Endothelial cell of umbilical vein (primary cell): ENCODE data around the gene PCDH15. TPM values are rescaled to one million over a fixed set of nuclear protein-coding genes. Genes with fewer than 3 reads are reported as not detected.

Source experiments
- BruUV-seq: library from RNA; stranded (reverse); fragments of 400-500 nt; replicated peaks from 2 replicates; lab custom pipeline; 2021; lab: Mats Ljungman, UMichigan
- CTCF ChIA-PET: fragments of 300-600, 350-600 bp; sonication (Branson Sonifier 250); formaldehyde crosslinking; loops from one replicate; lab custom pipeline; 2021; ENCODE audit warnings: antibody characterized with exemption, inconsistent platforms; lab: Charles Lee
- POLR2A ChIA-PET: fragments of 300-600, 350-600 bp; sonication (Branson Sonifier 250); formaldehyde crosslinking; loops from one replicate; lab custom pipeline; 2021; ENCODE audit warnings: antibody characterized with exemption, inconsistent platforms; lab: Charles Lee
- DNase-seq: peaks from one replicate; pipeline ENCODE4 v3.0.0-alpha.2; 2011; ENCODE audit warnings: low read depth, low spot score
- FAIRE-seq: peaks from 2 replicates; lab custom pipeline; 2011; peaks lifted over from hg19 to GRCh38; lab: Jason Lieb, UNC
- H2AFZ ChIP-seq: 2 replicates; pipeline ENCODE4 v1.6.0; 2012; ENCODE audit warnings: low read depth, low read length, control low read depth, inconsistent platforms
- H3K27ac ChIP-seq: 2 replicates; pipeline ENCODE4 v1.5.1; 2011; ENCODE audit warnings: low read depth, mild to moderate bottlenecking, control low read depth, low read length, moderate library complexity; ENCODE audit not compliant: insufficient read depth
- H3K27me3 ChIP-seq, 2 experiments: 2 replicates each; pipeline versions ENCODE4 v1.6.0 to v1.6.1; 2011; ENCODE audit warnings: low read length in 2 of 2, mixed read lengths in 1 of 2; ENCODE audit not compliant: control insufficient read depth in 2 of 2, insufficient read depth in 2 of 2
- H3K36me3 ChIP-seq, 2 experiments: 2 replicates in 1 of 2; 3 replicates in 1 of 2; pipeline ENCODE4 v1.5.1; 2011; ENCODE audit warnings: low read length in 2 of 2, mild to moderate bottlenecking in 1 of 2, moderate library complexity in 1 of 2; ENCODE audit not compliant: control insufficient read depth in 2 of 2, insufficient read depth in 2 of 2; ENCODE audit errors: extremely low read depth in 1 of 2
- H3K4me1 ChIP-seq: 3 replicates; pipeline ENCODE4 v1.5.1; 2011; ENCODE audit warnings: mild to moderate bottlenecking, low read length; ENCODE audit not compliant: control insufficient read depth, insufficient read depth; ENCODE audit errors: extremely low read depth
- H3K4me2 ChIP-seq: 2 replicates; pipeline ENCODE4 v1.6.1; 2011; ENCODE audit warnings: low read length, control low read depth, mixed read lengths; ENCODE audit not compliant: insufficient read depth
- H3K4me3 ChIP-seq, 3 experiments: fragments of 200-600 bp in 1 of 3; sonication (generic), shearing (Covaris generic) in 1 of 3; replicated peaks in 1 of 3; 2 replicates each; pipeline ENCODE4 v1.5.1; 2011 to 2016; ENCODE audit warnings: control low read depth in 3 of 3, low read length in 3 of 3, mild to moderate bottlenecking in 2 of 3, inconsistent platforms in 1 of 3, low read depth in 1 of 3, moderate library complexity in 1 of 3; ENCODE audit not compliant: insufficient read depth in 1 of 3
- H3K79me2 ChIP-seq: 2 replicates; pipeline ENCODE4 v1.6.0; 2012; ENCODE audit warnings: low read length, inconsistent platforms; ENCODE audit not compliant: control insufficient read depth, insufficient read depth
- H3K9ac ChIP-seq: replicated peaks from 2 replicates; pipeline ENCODE3; 2011; ENCODE audit warnings: low read length, control low read depth; ENCODE audit not compliant: insufficient read depth; ENCODE audit errors: extremely low read depth
- H3K9me1 ChIP-seq: replicated peaks from 3 replicates; pipeline ENCODE4 v1.6.0; 2011; ENCODE audit warnings: mild to moderate bottlenecking, low read length; ENCODE audit not compliant: control insufficient read depth, insufficient read depth; ENCODE audit errors: extremely low read depth
- H3K9me3 ChIP-seq: replicated peaks from 2 replicates; pipeline ENCODE4 v1.5.1; 2012; ENCODE audit warnings: low read length, inconsistent platforms; ENCODE audit not compliant: control insufficient read depth, insufficient read depth
- H4K20me1 ChIP-seq: replicated peaks from 2 replicates; pipeline ENCODE3; 2011; ENCODE audit warnings: mild to moderate bottlenecking, low read length; ENCODE audit not compliant: control insufficient read depth, insufficient read depth; ENCODE audit errors: extremely low read depth
- FOS ChIP-seq: IDR thresholded peaks from 2 replicates; pipeline ENCODE4 v1.6.1; 2011; ENCODE audit warnings: mild to moderate bottlenecking, low read length, moderate library complexity, borderline replicate concordance; ENCODE audit not compliant: insufficient read depth
- MYC ChIP-seq: IDR thresholded peaks from one replicate; pipeline ENCODE4 v1.6.1; 2011; ENCODE audit warnings: mild to moderate bottlenecking, low read depth, low read length
- dilution Hi-C: fragments of 300-500 bp; cut with MboI; formaldehyde crosslinking; loops from one replicate; pipeline ENCODE4 v1.15.0; 2019; ENCODE audit warnings: low sequenced_read_pairs; ENCODE audit not compliant: extremely low pct_ligation_motif_present
- intact Hi-C: fragments of 100-400 bp; cut with micrococcal nuclease; formaldehyde crosslinking; loops from one replicate; pipeline ENCODE4 v1.10.0; 2022
- polyA plus RNA-seq, 4 experiments: library from polyadenylated mRNA; depleted of rRNA in 3 of 4; stranded (reverse) in 3 of 4; unstranded in 1 of 4; fragments of >200 nt; gene quantifications; 2 replicates each; pipeline versions ENCODE4 v1.2.1 to v1.2.3, GENCODE V29; 2011 to 2012; ENCODE audit warnings: missing spikeins in 1 of 4
- total RNA-seq: library from RNA; stranded (reverse); gene quantifications from 2 replicates; pipeline ENCODE4 v1.2.3, GENCODE V29; 2021
- TF ChIP-seq, protein P1 (sequence below), 2 donors: IDR thresholded peaks; 1 replicate in 1 of 2; 2 replicates in 1 of 2; pipeline ENCODE4 v1.5.1; 2011; ENCODE audit warnings: low read length in 2 of 2, mild to moderate bottlenecking in 2 of 2, moderate library complexity in 2 of 2, control low read depth in 1 of 2, inconsistent platforms in 1 of 2, low read depth in 1 of 2; ENCODE audit not compliant: insufficient read depth in 1 of 2; ENCODE audit errors: extremely low read depth in 1 of 2
- TF ChIP-seq, protein P2 (sequence below): IDR thresholded peaks from 2 replicates; pipeline ENCODE4 v1.6.1; 2011; ENCODE audit not compliant: insufficient read depth, insufficient read length

Gene PCDH15
- total and polyA plus RNA-seq, 2 donors (not counting 3 experiments of a cell fraction or from before 2014, with no cell fraction given): 0.04 TPM; not detected in 1

DNA sequence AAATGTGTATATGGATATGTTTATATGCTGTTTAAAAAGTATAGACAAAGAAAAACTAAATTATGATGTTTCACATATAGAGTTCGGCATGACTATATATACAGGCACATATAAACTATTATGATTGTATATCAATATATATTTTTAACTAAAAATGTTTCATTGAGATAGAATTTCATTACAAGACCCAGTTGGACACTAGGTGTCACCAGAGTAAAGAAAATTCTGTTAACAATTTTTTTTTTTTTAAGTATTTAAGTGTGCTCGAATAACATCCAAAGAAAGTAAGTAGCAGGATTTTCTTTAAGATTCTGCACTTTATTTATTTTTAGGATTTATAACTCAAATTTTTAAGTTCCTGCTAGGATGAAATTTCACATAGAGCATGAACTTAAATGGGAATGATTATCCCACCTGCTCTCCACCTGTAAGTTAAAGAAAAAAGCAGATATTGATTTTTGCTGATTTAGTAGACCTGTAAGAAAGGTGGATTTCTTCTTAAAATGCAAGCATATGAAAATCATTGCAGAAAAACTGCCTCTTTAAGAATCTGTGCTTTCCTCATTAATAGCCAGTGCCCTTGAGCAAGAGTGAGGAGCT is 961.5 kb downstream of the PCDH15 start:
- TF ChIP-seq, protein P1, sequence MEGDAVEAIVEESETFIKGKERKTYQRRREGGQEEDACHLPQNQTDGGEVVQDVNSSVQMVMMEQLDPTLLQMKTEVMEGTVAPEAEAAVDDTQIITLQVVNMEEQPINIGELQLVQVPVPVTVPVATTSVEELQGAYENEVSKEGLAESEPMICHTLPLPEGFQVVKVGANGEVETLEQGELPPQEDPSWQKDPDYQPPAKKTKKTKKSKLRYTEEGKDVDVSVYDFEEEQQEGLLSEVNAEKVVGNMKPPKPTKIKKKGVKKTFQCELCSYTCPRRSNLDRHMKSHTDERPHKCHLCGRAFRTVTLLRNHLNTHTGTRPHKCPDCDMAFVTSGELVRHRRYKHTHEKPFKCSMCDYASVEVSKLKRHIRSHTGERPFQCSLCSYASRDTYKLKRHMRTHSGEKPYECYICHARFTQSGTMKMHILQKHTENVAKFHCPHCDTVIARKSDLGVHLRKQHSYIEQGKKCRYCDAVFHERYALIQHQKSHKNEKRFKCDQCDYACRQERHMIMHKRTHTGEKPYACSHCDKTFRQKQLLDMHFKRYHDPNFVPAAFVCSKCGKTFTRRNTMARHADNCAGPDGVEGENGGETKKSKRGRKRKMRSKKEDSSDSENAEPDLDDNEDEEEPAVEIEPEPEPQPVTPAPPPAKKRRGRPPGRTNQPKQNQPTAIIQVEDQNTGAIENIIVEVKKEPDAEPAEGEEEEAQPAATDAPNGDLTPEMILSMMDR (IDR thresholded peaks at IDR 0.05; ENCODE audit: extremely low read depth in 1 of 2, insufficient read depth in 1 of 2, low read depth in 1 of 2, low read length in 2 of 2): peak in 1 of 2 donors; percentile 30
- TF ChIP-seq FOS: no peak
- no peak for TF ChIP-seq MYC
- TF ChIP-seq, protein P2, sequence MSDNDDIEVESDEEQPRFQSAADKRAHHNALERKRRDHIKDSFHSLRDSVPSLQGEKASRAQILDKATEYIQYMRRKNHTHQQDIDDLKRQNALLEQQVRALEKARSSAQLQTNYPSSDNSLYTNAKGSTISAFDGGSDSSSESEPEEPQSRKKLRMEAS: no peak
- FAIRE-seq: no peak

More for the DNA sequence above, 961.5 kb downstream of the PCDH15 start:
- no peak overlapping the region for H3K9ac ChIP-seq
- ChIA-PET CTCF (interaction anchor here (0.6 to 3.0 kb wide), 20 partner anchors 8 to 1790 kb away, joined by 3 to 20 read pairs (median 4); partner anchors contain the start of gene PCDH15), POLR2A (no interaction called here)
- H3K9me3 ChIP-seq: no peaks in the 10 kb centered on the region
- H3K36me3 ChIP-seq: no peaks in the 10 kb centered on the region
- no peaks in the 10 kb centered on the region for H3K27me3 ChIP-seq
- H3K9me1 ChIP-seq: no peaks in the 10 kb centered on the region
- H3K4me3 ChIP-seq: no peak overlapping the region
- no peak overlapping the region for H2AFZ ChIP-seq
- intact Hi-C loops (loop anchor here (1.0 to 10.0 kb wide), 6 partner anchors 237 to 1423 kb away; no protein-coding TSS in a partner anchor), dilution Hi-C loops (no loop called here)
- H3K79me2 ChIP-seq: no peaks in the 10 kb centered on the region
- no TSS peak for BruUV-seq
- no peaks in the 10 kb centered on the region for H4K20me1 ChIP-seq
- peak; percentile 54 for DNase-seq
- no peak overlapping the region for H3K4me2 ChIP-seq
- no peak overlapping the region for H3K27ac ChIP-seq
- H3K4me1 ChIP-seq: no peaks in the 10 kb centered on the region
